ENCODE measurements around the gene GPI.

Gene GPI

GRCh38 chr19:34408411-34408810 is 43.4 kb downstream of the GPI start:
- DNase-seq: no peak

- DNase-seq: no peak
Observed at GRCh38 chr19:34409189-34410164, 44.5 kb downstream of the GPI start.

- DNase-seq: no peak
Observed at GRCh38 chr19:34411216-34411615, 46.2 kb downstream of the GPI start.

GRCh38 chr19:34416021-34416545 is 51.1 kb downstream of the GPI start:
- DNase-seq: no peak

GRCh38 chr19:34418300-34418699 is 53.3 kb downstream of the GPI start:
- DNase-seq: no peak

- DNase-seq: no peak
Observed at GRCh38 chr19:34426096-34426661, 61.2 kb downstream of the GPI start.

GRCh38 chr19:34428549-34429285 is 63.7 kb downstream of the GPI start:
- no peak for DNase-seq

GRCh38 chr19:34429553-34429952 is 64.6 kb downstream of the GPI start:
- no peak for DNase-seq

GRCh38 chr19:34430738-34431625 is 66.0 kb downstream of the GPI start:
- no peak for DNase-seq

- DNase-seq: no peak
Observed at GRCh38 chr19:34431681-34432402, 66.8 kb downstream of the GPI start.

- no peak for DNase-seq
Observed at GRCh38 chr19:34432797-34433196, 67.8 kb downstream of the GPI start.

- DNase-seq: no peak
Observed at GRCh38 chr19:34436716-34437115, 71.7 kb downstream of the GPI start.

- no peak for DNase-seq
Observed at GRCh38 chr19:34448191-34448590, 83.2 kb downstream of the GPI start.
